HepG2 (cell line): ENCODE results near the gene NRSN2. TPM values are rescaled to one million over a fixed set of nuclear protein-coding genes. Genes with fewer than 3 reads are reported as not detected.
A peak's percentile ranks its signal among the peaks of the same experiment; 100 is the strongest.

Experiments used
- ARID4A ChIP-seq: sonication (generic); formaldehyde crosslinking; IDR thresholded peaks from 2 replicates; pipeline ENCODE4 v1.5.0; 2020; ENCODE audit warnings: mild to moderate bottlenecking, missing genetic modification reagents, borderline replicate concordance
- CENPX ChIP-seq: sonication (generic); formaldehyde crosslinking; IDR thresholded peaks from 2 replicates; pipeline ENCODE4 v1.9.0; 2021; ENCODE audit warnings: mild to moderate bottlenecking, missing genetic modification reagents, moderate library complexity
- FOXA3 ChIP-seq: IDR thresholded peaks from 2 replicates; pipeline ENCODE4 v1.6.1; 2016; ENCODE audit warnings: missing genetic modification reagents, missing compliant biosample characterization
- HNRNPLL ChIP-seq: fragments of 200-400 bp; formaldehyde crosslinking; IDR thresholded peaks from 2 replicates; pipeline ENCODE4 v1.6.1; 2017; ENCODE audit warnings: mild to moderate bottlenecking, low read depth, low read length; ENCODE audit not compliant: poor library complexity, severe bottlenecking
- KDM5B ChIP-seq: sonication (generic); formaldehyde crosslinking; IDR thresholded peaks from 2 replicates; pipeline ENCODE4 v1.4.0; 2020; ENCODE audit warnings: missing genetic modification reagents, mild to moderate bottlenecking, borderline replicate concordance
- MAF1 ChIP-seq: sonication (generic); formaldehyde crosslinking; IDR thresholded peaks from 2 replicates; pipeline ENCODE4 v1.5.0; 2020; ENCODE audit warnings: missing genetic modification reagents, borderline replicate concordance
- RBFOX2 ChIP-seq: fragments of 200-400 bp; formaldehyde crosslinking; IDR thresholded peaks from 2 replicates; pipeline ENCODE4 v1.6.1; 2017; ENCODE audit warnings: low read depth, mild to moderate bottlenecking, low read length
- SRF ChIP-seq: IDR thresholded peaks from 2 replicates; pipeline ENCODE4 v1.6.1; 2011; ENCODE audit warnings: mild to moderate bottlenecking, low read depth, low read length, moderate library complexity
- TFDP2 ChIP-seq: sonication (generic); formaldehyde crosslinking; IDR thresholded peaks from 2 replicates; pipeline ENCODE4 v1.4.0; 2020; ENCODE audit warnings: missing genetic modification reagents
- ZNF333 ChIP-seq: sonication (generic); formaldehyde crosslinking; IDR thresholded peaks from 2 replicates; pipeline ENCODE4 v1.4.0; 2020; ENCODE audit warnings: mild to moderate bottlenecking, missing genetic modification reagents, borderline replicate concordance
- ZSCAN12 ChIP-seq: sonication (generic); formaldehyde crosslinking; IDR thresholded peaks from 2 replicates; pipeline ENCODE4 v1.9.0; 2021; ENCODE audit warnings: mild to moderate bottlenecking, missing genetic modification reagents
- polyA plus RNA-seq, 8 experiments: library from polyadenylated mRNA; depleted of rRNA in 3 of 8; stranded (reverse) in 7 of 8; unstranded in 1 of 8; fragments of >200 nt; fragmentation: Illumina TruSeq in 4 of 8; extraction: Trizol in 4 of 8; gene quantifications; 2 replicates each; pipeline versions ENCODE4 v1.2.1 to v1.2.3, GENCODE V29; 2011 to 2016; ENCODE audit warnings: low read depth in 4 of 8, missing spikeins in 1 of 8, mixed read lengths in 1 of 8; ENCODE audit not compliant: insufficient read depth in 1 of 8
- total RNA-seq, 5 experiments: library from RNA; depleted of rRNA; stranded (reverse); fragments of >200 nt; fragmentation: Illumina TruSeq; extraction: Trizol; gene quantifications; 2 replicates each; pipeline ENCODE4 v1.2.3, GENCODE V29; 2016; ENCODE audit warnings: low read depth in 1 of 5
- TF ChIP-seq, protein P1 (sequence below): sonication (generic); formaldehyde crosslinking; IDR thresholded peaks from 2 replicates; pipeline ENCODE4 v1.4.0; 2020; ENCODE audit warnings: missing genetic modification reagents
- TF ChIP-seq, protein P2 (sequence below): sonication (generic); formaldehyde crosslinking; IDR thresholded peaks from 2 replicates; pipeline ENCODE4 v1.5.1; 2020; ENCODE audit warnings: mild to moderate bottlenecking, missing genetic modification reagents, moderate library complexity
- TF ChIP-seq, protein P3 (sequence below): sonication (generic); formaldehyde crosslinking; IDR thresholded peaks from 2 replicates; pipeline ENCODE4 v1.5.0; 2020; ENCODE audit warnings: missing genetic modification reagents
- TF ChIP-seq, protein P4 (sequence below): sonication (generic); formaldehyde crosslinking; IDR thresholded peaks from 2 replicates; pipeline ENCODE4 v1.5.1; 2020; ENCODE audit warnings: mild to moderate bottlenecking, missing genetic modification reagents, moderate library complexity

NRSN2 gene
- total and polyA plus RNA-seq, 2 of the 13 experiments (the other 11 are each of a cell fraction or from before 2014, with no cell fraction given) = 32.3 to 49.4 TPM

GRCh38 chr20:389220-389619, 42.3 kb downstream of the NRSN2 start (continued):
- TF ChIP-seq ARID4A (CRISPR knock-in tag) (no peak), MAF1 (no peak), KDM5B (CRISPR knock-in tag) (peak; percentile 47; the same call in 1 of the 2 replicates), RBFOX2 (peak; percentile 62; the same call in 1 of the 2 replicates), CENPX (CRISPR knock-in tag) (no peak), SRF (no peak), ZNF333 (no peak), TFDP2 (CRISPR knock-in tag) (no peak), FOXA3 (CRISPR knock-in tag) (no peak; the same call in 1 of the 2 replicates), HNRNPLL (no peak), ZSCAN12 (CRISPR knock-in tag) (no peak)
- TF ChIP-seq, protein P1, sequence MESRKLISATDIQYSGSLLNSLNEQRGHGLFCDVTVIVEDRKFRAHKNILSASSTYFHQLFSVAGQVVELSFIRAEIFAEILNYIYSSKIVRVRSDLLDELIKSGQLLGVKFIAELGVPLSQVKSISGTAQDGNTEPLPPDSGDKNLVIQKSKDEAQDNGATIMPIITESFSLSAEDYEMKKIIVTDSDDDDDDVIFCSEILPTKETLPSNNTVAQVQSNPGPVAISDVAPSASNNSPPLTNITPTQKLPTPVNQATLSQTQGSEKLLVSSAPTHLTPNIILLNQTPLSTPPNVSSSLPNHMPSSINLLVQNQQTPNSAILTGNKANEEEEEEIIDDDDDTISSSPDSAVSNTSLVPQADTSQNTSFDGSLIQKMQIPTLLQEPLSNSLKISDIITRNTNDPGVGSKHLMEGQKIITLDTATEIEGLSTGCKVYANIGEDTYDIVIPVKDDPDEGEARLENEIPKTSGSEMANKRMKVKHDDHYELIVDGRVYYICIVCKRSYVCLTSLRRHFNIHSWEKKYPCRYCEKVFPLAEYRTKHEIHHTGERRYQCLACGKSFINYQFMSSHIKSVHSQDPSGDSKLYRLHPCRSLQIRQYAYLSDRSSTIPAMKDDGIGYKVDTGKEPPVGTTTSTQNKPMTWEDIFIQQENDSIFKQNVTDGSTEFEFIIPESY (CRISPR knock-in tag) = 0 out of 2 replicates have a peak, but pooled peaks have one; percentile 1
- TF ChIP-seq, protein P2, sequence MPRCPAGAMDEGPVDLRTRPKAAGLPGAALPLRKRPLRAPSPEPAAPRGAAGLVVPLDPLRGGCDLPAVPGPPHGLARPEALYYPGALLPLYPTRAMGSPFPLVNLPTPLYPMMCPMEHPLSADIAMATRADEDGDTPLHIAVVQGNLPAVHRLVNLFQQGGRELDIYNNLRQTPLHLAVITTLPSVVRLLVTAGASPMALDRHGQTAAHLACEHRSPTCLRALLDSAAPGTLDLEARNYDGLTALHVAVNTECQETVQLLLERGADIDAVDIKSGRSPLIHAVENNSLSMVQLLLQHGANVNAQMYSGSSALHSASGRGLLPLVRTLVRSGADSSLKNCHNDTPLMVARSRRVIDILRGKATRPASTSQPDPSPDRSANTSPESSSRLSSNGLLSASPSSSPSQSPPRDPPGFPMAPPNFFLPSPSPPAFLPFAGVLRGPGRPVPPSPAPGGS (CRISPR knock-in tag) = peak; percentile 46; the same call in 1 of the 2 replicates
- TF ChIP-seq, protein P3, sequence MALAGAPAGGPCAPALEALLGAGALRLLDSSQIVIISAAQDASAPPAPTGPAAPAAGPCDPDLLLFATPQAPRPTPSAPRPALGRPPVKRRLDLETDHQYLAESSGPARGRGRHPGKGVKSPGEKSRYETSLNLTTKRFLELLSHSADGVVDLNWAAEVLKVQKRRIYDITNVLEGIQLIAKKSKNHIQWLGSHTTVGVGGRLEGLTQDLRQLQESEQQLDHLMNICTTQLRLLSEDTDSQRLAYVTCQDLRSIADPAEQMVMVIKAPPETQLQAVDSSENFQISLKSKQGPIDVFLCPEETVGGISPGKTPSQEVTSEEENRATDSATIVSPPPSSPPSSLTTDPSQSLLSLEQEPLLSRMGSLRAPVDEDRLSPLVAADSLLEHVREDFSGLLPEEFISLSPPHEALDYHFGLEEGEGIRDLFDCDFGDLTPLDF (CRISPR knock-in tag) = no peak
- TF ChIP-seq, protein P4, sequence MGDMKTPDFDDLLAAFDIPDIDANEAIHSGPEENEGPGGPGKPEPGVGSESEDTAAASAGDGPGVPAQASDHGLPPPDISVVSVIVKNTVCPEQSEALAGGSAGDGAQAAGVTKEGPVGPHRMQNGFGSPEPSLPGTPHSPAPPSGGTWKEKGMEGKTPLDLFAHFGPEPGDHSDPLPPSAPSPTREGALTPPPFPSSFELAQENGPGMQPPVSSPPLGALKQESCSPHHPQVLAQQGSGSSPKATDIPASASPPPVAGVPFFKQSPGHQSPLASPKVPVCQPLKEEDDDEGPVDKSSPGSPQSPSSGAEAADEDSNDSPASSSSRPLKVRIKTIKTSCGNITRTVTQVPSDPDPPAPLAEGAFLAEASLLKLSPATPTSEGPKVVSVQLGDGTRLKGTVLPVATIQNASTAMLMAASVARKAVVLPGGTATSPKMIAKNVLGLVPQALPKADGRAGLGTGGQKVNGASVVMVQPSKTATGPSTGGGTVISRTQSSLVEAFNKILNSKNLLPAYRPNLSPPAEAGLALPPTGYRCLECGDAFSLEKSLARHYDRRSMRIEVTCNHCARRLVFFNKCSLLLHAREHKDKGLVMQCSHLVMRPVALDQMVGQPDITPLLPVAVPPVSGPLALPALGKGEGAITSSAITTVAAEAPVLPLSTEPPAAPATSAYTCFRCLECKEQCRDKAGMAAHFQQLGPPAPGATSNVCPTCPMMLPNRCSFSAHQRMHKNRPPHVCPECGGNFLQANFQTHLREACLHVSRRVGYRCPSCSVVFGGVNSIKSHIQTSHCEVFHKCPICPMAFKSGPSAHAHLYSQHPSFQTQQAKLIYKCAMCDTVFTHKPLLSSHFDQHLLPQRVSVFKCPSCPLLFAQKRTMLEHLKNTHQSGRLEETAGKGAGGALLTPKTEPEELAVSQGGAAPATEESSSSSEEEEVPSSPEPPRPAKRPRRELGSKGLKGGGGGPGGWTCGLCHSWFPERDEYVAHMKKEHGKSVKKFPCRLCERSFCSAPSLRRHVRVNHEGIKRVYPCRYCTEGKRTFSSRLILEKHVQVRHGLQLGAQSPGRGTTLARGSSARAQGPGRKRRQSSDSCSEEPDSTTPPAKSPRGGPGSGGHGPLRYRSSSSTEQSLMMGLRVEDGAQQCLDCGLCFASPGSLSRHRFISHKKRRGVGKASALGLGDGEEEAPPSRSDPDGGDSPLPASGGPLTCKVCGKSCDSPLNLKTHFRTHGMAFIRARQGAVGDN (CRISPR knock-in tag) = peak; percentile 14; the same call in 1 of the 2 replicates
